ENCODE results near the gene COL5A3. TPM values are rescaled to one million over a fixed set of nuclear protein-coding genes. Genes with fewer than 3 reads are reported as not detected.

Gene COL5A3
- total RNA-seq, 2 experiments from 2014 or later: 0.13 to 0.18 TPM

DNA sequence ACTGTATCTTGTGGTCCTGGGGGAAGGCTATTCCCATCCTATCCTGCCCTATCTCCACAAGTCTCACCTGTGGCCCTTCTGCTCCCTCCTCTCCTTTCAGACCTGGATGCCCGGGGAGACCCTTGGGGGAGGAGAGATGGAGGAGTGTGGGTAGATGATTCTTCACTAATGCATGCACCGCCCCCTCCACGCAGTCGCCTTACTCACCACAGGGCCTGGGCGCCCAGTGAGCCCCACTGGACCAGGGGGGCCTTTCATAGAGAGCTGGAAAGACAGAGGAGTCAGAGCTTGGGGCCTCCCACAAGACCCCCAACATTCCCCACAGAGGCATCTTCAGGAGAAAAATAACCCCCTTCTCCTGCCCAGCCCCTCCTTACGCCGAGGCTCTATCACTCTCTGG is 14.3 kb downstream of the COL5A3 start:
- DNase-seq (no peak), ATAC-seq (no peak)
- Mint-ChIP-seq H3K27ac (no peak overlapping the region), H3K27me3 (ENCODE audit: low read depth) (peaks cover 4% of the 10 kb centered on the region), H3K4me1 (ENCODE audit: low read depth) (peaks cover 3% of the 10 kb centered on the region), H3K9me3 (ENCODE audit: insufficient read depth) (no peaks in the 10 kb centered on the region), H3K36me3 (ENCODE audit: low read depth) (no peaks in the 10 kb centered on the region), H3K4me3 (no peak overlapping the region)
- ChIA-PET POLR2A (no interaction called here), CTCF (no interaction called here)

DNA sequence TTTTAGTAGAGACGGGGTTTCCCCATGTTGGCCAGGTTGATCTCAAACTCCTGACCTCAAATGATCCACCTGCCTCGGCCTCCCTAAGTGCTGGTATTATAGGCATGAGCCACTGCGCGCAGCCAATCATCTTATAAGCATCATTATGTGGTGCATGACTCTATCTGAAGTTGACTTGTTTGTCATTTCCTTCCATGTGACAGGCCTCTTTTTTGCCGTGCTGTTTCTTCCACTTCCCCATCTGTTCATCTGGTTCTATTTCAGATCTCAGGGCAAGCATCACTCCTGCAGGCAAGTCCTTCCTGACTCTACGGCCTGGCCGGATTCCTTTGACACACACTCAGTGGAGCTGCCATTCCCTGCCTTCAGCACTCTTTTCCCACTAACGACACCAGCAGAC is 15.2 kb downstream of the COL5A3 start:
- no peak overlapping the region for H3K27ac Mint-ChIP-seq
- H3K36me3 Mint-ChIP-seq (ENCODE audit: low read depth): no peaks in the 10 kb centered on the region
- no peaks in the 10 kb centered on the region for H3K9me3 Mint-ChIP-seq (ENCODE audit: insufficient read depth)
- H3K4me3 Mint-ChIP-seq: no peak overlapping the region
- CTCF ChIA-PET: no interaction called here
- peaks cover 3% of the 10 kb centered on the region for H3K27me3 Mint-ChIP-seq (ENCODE audit: low read depth)
- peaks cover 2% of the 10 kb centered on the region for H3K4me1 Mint-ChIP-seq (ENCODE audit: low read depth)
- POLR2A ChIA-PET: no interaction called here
- ATAC-seq (no peak), DNase-seq (no peak)

DNA sequence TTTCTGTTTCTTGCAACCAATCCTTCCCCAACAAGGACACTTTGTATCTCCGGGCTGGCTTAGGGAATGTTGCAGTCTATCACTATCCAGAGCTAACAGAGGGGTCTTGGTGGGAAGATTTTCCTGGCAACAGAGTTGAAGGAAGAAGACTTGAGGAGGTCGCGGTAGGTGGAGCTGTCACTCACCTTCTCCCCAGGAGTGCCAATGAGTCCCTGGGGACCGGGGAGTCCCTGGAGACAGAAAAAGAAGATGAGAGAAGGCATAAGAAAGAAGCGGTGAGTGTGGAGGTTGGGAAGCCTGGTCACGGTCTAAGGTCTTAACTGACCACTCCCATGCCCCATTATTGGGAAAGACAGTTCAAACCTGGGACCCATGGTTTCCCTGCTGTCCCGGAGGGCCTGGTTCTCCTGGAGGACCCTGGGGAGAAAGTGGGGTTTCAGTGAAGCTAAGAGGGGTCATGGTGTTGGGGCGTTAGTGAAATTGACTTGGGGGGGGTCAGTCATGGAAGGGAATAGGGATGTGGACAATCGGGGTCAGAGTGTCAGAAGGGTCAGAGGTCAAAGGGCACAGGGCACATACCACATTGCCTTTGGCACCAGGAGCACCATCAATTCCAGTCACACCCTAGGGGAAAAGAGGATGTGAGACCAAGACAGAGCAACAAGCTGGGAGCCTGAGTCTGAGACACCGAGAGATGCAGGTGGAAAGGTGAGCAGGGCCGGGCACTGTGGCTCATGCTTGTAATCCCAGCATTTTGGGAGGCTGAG is 18.7 kb downstream of the COL5A3 start:
- POLR2A ChIA-PET: no interaction called here
- CTCF ChIA-PET: interaction anchor here (1.1 kb wide), 1 partner anchor 9 kb away, joined by 3 read pairs; no protein-coding TSS in a partner anchor
- no peaks in the 10 kb centered on the region for H3K27me3 Mint-ChIP-seq (ENCODE audit: low read depth)
- H3K27ac Mint-ChIP-seq: no peak overlapping the region
- H3K4me1 Mint-ChIP-seq (ENCODE audit: low read depth): no peaks in the 10 kb centered on the region
- ATAC-seq (no peak), DNase-seq (no peak)
- no peak overlapping the region for H3K4me3 Mint-ChIP-seq
- no peaks in the 10 kb centered on the region for H3K9me3 Mint-ChIP-seq (ENCODE audit: insufficient read depth)
- H3K36me3 Mint-ChIP-seq (ENCODE audit: low read depth): no peaks in the 10 kb centered on the region

DNA sequence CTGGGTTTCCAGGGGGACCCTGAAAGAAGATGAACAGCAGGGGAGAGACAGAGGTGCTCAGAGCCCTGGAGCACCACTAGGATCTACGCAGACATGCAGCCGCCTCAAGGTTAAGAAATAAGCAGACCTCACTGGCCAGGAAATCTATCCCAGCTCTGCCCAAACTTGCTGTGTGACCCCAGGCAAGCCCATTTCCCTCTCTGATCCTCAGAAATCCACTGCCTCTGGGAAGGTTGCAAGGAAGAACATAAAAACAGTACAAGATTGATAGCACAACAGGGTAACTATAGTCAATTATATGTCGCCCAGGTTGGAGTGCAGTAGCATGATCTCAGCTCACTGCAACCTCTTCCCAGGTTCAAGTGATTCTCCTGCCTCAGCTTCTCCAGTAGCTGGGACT is 20.8 kb downstream of the COL5A3 start:
- ChIA-PET CTCF (interaction anchor here (1.5 kb wide), 1 partner anchor 11 kb away, joined by 5 read pairs; no protein-coding TSS in a partner anchor), POLR2A (no interaction called here)
- Mint-ChIP-seq H3K4me3 (no peak overlapping the region), H3K27ac (no peak overlapping the region), H3K9me3 (ENCODE audit: insufficient read depth) (no peaks in the 10 kb centered on the region), H3K36me3 (ENCODE audit: low read depth) (no peaks in the 10 kb centered on the region), H3K27me3 (ENCODE audit: low read depth) (no peaks in the 10 kb centered on the region), H3K4me1 (ENCODE audit: low read depth) (no peaks in the 10 kb centered on the region)
- DNase-seq (no peak), ATAC-seq (no peak)

DNA sequence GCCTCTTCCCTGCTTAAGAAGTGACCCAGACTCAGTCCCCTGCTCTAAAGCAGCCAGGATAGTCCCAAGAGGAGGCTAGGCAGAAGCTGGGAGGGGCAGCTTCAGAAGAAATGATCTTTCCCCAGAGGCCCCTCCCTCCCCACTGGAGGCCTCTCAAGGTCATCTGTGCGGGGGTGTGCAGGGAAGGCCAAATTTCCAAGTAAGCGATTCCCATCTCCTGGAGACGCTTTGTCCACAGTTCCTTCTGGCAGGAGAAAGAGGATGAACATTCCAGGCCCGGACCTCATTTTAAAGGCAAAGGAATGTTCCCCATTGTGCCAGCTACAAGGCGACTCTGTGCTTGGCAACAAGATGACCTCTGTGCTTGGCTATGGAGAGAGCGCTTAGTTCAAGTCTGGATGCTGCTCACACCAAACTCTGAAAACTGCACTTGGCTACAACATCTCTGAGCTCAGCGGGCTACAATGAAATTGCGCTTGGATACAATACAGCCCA is 23.5 kb downstream of the COL5A3 start:
- ChIA-PET CTCF (interaction anchor here (0.8 to 1.7 kb wide), 2 partner anchors 14 to 41 kb away, joined by 4 to 5 read pairs; no protein-coding TSS in a partner anchor), POLR2A (interaction anchor here (0.7 kb wide), 1 partner anchor 363 kb away, joined by 3 read pairs; no protein-coding TSS in a partner anchor)
- no peaks in the 10 kb centered on the region for H3K36me3 Mint-ChIP-seq (ENCODE audit: low read depth)
- peaks cover 5% of the 10 kb centered on the region for H3K27me3 Mint-ChIP-seq (ENCODE audit: low read depth)
- DNase-seq: no peak
- ATAC-seq: no peak
- no peaks in the 10 kb centered on the region for H3K4me1 Mint-ChIP-seq (ENCODE audit: low read depth)
- no peak overlapping the region for H3K27ac Mint-ChIP-seq
- no peak overlapping the region for H3K4me3 Mint-ChIP-seq
- H3K9me3 Mint-ChIP-seq (ENCODE audit: insufficient read depth): no peaks in the 10 kb centered on the region

DNA sequence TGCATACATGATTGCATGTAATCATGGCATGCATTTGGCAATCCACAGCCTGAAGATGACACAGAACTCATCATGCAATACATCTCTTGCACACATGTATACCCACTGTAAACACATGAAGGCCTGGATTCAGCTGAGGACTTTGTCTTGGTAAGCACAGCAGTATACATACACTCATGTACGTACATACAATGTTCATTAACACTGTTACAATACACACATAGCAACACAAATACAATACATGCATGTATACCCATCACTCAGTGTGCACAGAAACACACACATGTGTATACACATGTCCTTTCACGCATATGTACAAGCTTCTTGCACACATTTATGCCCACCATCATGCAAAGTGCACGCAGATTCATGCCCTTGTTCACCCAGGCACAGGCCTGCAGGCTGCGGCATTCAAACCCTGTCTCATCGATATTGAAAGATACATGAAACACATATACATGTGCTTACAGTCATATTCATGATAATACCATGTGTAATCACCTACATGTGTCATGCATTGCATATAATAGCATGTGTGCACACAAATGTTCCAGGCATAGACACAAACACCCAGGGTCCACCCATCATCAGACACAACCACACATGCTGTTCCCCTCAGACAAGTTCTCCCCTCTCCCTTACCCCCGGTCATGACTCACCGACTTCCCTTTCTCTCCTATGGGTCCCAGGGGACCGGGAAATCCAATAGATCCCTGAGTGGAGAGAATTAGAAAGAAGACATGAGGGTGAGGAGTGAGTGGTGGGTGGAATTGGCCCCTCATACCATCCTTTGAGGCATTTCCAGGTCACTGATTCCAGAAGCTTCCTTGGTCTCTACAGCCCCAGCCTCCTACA is 28.7 kb downstream of the COL5A3 start:
- ChIA-PET POLR2A (no interaction called here), CTCF (interaction anchor here (3.9 kb wide), 1 partner anchor 19 kb away, joined by 15 read pairs; no protein-coding TSS in a partner anchor)
- Mint-ChIP-seq H3K4me1 (ENCODE audit: low read depth) (no peaks in the 10 kb centered on the region), H3K36me3 (ENCODE audit: low read depth) (no peaks in the 10 kb centered on the region), H3K9me3 (ENCODE audit: insufficient read depth) (no peaks in the 10 kb centered on the region), H3K27ac (no peak overlapping the region), H3K4me3 (no peak overlapping the region), H3K27me3 (ENCODE audit: low read depth) (peaks cover 8% of the 10 kb centered on the region)
- DNase-seq: no peak
- no peak for ATAC-seq

DNA sequence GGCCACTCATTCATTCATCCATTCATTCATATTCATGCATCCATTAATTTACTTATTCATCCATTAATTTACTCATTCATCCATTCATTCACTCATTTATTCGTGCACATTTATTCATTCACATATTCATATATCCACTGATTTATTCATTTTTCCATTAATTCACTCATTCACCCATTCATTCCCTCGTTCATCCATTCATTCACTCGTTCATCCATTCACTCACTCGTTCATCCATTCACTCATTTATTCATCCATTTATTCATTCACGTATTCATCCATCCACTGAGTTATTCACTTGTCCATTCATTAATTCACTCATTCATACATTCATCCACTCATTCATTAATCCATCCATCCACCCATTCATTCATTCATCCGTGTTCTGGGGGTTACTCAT is 38.2 kb downstream of the COL5A3 start:
- Mint-ChIP-seq H3K9me3 (ENCODE audit: insufficient read depth) (no peaks in the 10 kb centered on the region), H3K27ac (no peak overlapping the region), H3K4me1 (ENCODE audit: low read depth) (peaks cover 12% of the 10 kb centered on the region), H3K36me3 (ENCODE audit: low read depth) (no peaks in the 10 kb centered on the region), H3K27me3 (ENCODE audit: low read depth) (peaks cover 7% of the 10 kb centered on the region), H3K4me3 (no peak overlapping the region)
- ChIA-PET CTCF (no interaction called here), POLR2A (no interaction called here)
- DNase-seq (no peak), ATAC-seq (no peak)

DNA sequence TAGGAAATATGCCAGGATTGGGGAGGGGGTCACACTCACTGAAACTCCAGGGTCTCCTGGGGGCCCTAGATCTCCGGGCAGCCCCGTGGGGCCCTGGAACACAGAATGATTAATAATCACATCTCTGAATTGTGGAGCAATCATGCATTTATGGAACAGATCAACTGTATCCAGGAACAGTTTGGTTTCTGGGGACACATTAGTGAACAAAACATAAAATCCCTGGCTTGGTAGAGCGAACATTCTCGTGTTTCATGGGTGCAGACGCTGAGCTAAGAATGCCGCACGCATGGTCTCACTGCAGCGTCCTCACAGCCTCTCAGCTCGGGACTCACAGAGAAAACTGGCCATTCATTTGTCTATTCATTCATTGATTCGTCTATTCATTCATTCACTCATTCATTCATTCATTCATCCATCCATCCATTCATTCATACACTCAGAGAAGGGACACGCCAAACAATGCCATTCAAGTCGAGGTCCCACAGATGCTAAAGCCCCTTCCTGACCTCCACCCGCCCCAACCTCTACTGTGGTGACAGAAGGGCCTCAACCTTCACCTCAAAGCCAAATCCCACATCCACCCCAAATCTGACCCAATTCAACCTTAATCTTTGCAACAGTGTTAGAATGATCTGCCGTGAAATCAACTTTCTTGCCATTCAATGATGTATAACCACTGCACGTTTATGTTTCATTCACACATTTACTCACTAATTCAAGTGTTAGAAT is 39.0 kb downstream of the COL5A3 start:
- H3K9me3 Mint-ChIP-seq (ENCODE audit: insufficient read depth): no peaks in the 10 kb centered on the region
- DNase-seq (peak; percentile 25), ATAC-seq (peak; percentile 23)
- CTCF ChIA-PET: no interaction called here
- H3K4me3 Mint-ChIP-seq: no peak overlapping the region
- no peak overlapping the region for H3K27ac Mint-ChIP-seq
- POLR2A ChIA-PET: no interaction called here
- H3K27me3 Mint-ChIP-seq (ENCODE audit: low read depth): peaks cover 13% of the 10 kb centered on the region
- no peaks in the 10 kb centered on the region for H3K36me3 Mint-ChIP-seq (ENCODE audit: low read depth)
- H3K4me1 Mint-ChIP-seq (ENCODE audit: low read depth): peaks cover 14% of the 10 kb centered on the region

DNA sequence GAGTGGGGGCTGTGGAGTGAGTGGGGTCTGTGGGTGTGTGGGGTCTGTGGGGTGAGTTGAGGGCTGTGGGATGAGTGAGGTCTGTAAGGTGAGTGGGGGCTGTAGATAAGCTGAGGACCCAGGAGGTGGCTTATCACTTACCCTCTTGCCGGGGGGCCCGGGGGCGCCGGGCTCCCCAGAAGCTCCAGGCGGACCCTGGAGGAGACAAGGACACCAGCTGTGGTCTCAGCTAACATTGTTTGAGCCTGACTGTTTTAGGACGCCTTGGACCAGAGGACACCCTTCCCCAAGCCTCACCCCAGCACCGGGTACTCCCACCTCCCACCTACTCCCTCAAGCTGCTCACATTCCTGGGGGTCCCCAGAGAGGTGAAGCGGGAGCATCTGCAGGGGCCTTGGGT is 39.8 kb downstream of the COL5A3 start:
- CTCF ChIA-PET: no interaction called here
- POLR2A ChIA-PET: no interaction called here
- no peaks in the 10 kb centered on the region for H3K36me3 Mint-ChIP-seq (ENCODE audit: low read depth)
- H3K27me3 Mint-ChIP-seq (ENCODE audit: low read depth): peaks cover 20% of the 10 kb centered on the region
- DNase-seq (no peak), ATAC-seq (no peak)
- no peak overlapping the region for H3K4me3 Mint-ChIP-seq
- no peak overlapping the region for H3K27ac Mint-ChIP-seq
- peaks cover 14% of the 10 kb centered on the region for H3K4me1 Mint-ChIP-seq (ENCODE audit: low read depth)
- H3K9me3 Mint-ChIP-seq (ENCODE audit: insufficient read depth): no peaks in the 10 kb centered on the region

DNA sequence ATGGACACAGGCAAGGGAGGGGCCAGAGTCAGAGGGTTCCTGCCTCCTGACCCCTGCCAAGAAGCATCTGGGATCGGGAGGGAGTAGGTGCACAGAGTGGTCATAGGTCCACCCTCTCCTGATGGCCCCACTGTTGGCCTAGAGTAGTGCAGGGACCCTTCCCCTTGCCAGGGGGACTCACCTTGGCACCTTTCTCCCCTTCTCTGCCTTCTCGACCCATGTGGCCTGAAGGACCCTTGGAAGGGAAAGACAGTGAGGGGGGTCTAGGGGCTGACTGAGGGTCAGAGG is 40.7 kb downstream of the COL5A3 start:
- Mint-ChIP-seq H3K27me3 (ENCODE audit: low read depth) (peaks cover 20% of the 10 kb centered on the region), H3K4me3 (no peak overlapping the region), H3K27ac (no peak overlapping the region), H3K36me3 (ENCODE audit: low read depth) (no peaks in the 10 kb centered on the region), H3K9me3 (ENCODE audit: insufficient read depth) (no peaks in the 10 kb centered on the region), H3K4me1 (ENCODE audit: low read depth) (peaks cover 14% of the 10 kb centered on the region)
- POLR2A ChIA-PET: no interaction called here
- no peak for ATAC-seq
- DNase-seq: no peak
- CTCF ChIA-PET: no interaction called here

DNA sequence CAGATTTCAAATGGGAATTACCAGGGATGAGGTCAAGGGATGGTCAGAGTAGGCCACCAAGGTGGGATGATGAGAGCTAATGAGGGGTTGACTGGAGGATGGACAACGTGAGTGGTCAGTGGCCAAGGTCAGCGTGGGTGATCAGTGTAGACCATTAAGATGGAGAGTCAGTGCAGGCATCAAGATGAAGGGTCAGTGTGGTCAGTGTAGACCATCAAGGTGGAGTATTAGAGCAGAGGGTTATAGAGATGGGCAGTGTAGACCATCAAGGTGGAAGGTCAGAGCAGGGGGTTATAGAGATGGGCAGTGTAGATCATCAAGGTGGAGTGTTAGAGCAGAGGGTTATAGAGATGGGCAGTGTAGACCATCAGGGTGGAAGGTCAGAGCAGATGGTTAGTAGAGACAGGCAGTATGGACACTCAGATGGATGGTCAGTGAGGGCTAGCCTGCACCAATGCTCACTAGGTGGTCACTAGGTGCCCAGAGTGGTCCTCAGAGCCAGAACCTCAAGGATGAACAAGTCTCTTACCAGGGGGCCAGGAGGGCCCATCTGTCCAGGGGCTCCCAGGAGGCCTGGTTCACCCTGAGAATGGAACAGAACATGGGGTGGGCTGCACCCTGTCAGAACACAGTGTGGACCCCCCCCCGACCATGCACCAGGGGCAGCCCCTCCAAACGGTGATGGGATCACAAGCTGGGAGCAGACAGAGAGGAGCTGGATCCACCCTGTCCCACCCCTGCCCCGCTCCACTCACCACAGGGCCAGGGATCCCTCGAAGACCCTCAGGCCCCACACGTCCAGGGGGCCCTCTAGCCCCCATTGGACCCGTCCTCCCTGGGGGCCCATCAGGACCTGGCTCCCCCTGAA is 41.2 kb downstream of the COL5A3 start:
- Mint-ChIP-seq H3K27me3 (ENCODE audit: low read depth) (peaks cover 20% of the 10 kb centered on the region), H3K4me1 (ENCODE audit: low read depth) (peaks cover 14% of the 10 kb centered on the region), H3K4me3 (no peak overlapping the region), H3K27ac (no peak overlapping the region), H3K36me3 (ENCODE audit: low read depth) (no peaks in the 10 kb centered on the region), H3K9me3 (ENCODE audit: insufficient read depth) (no peaks in the 10 kb centered on the region)
- DNase-seq: no peak
- no peak for ATAC-seq
- CTCF ChIA-PET: no interaction called here
- POLR2A ChIA-PET: no interaction called here

Data from activated CD8-positive, alpha-beta T cell treated with anti-CD3 and anti-CD28 coated beads, Interleukin-2, amount 10 ng/mL, durations not matched to agents 7 days and 5 days (primary cell).